GM23248 (cell line): ENCODE measurements around the gene SLC5A11.

Experiments
- EZH2 ChIP-seq: fragments of 200-600 bp; sonication (generic); IDR thresholded peaks from 2 replicates; pipeline ENCODE4 v1.6.1; 2018; ENCODE audit warnings: antibody characterized with exemption, mild to moderate bottlenecking; ENCODE audit not compliant: insufficient read depth, poor library complexity, severe bottlenecking
- EZH2phosphoT487 ChIP-seq: fragments of 200-600 bp; sonication (generic); IDR thresholded peaks from 2 replicates; pipeline ENCODE4 v1.6.1; 2018; ENCODE audit warnings: antibody characterized with exemption, moderate library complexity, mild to moderate bottlenecking, low read depth; ENCODE audit not compliant: insufficient read depth

DNA sequence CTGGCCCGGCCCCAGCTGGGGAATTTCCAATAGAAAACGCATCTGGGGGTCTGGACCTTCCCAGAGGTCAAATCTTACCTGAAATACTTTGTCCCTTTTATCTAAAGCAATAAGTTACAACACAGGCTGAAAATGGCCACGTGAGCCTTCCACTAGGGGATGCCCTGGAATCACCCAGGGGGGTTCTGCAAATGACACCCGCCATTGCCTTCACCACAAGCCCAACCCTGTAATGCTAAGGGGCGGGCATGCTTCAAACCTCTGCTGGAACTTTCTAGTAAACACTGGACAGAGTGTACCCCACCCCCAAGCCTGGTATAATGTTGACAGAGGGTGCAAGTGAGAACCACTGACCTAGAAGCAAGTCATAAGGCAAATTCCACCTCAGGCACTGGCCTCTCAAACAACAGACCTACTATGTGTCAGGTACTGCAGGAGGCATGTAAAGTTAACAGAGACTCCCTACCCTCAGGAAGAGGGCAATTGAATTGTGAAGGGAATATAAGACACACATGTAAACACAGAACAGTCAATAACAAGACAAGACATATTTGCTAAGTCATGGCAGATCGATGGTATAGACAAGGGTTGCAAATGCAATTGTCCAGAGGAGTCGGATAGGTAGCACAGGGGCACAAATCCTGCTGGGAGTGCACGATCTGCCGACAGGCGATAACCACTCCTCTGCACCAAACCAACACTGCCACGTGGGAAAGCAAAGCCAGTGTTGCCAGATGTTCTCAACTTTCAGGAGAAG, 110.4 kb downstream of the SLC5A11 start:
- TF ChIP-seq EZH2 (no peak), EZH2phosphoT487 (no peak)
